H1 (cell line): ENCODE data around the gene PPP1R9A. TPM values are rescaled to one million over a fixed set of nuclear protein-coding genes. Genes with fewer than 3 reads are reported as not detected.

Experiments used
- E2F6 ChIP-seq: IDR thresholded peaks from 2 replicates; pipeline ENCODE4 v1.6.1; 2012; ENCODE audit warnings: inconsistent platforms
- GABPA ChIP-seq: IDR thresholded peaks from 2 replicates; pipeline ENCODE4 v1.6.1; 2011; ENCODE audit warnings: mild to moderate bottlenecking, low read length, moderate library complexity, borderline replicate concordance; ENCODE audit not compliant: insufficient read depth
- POLR2AphosphoS5 ChIP-seq: IDR thresholded peaks from 2 replicates; pipeline ENCODE4 v1.6.1; 2011; ENCODE audit warnings: low read depth, low read length
- SIRT6 ChIP-seq: IDR thresholded peaks from one replicate; pipeline ENCODE4 v1.7.1; 2012; ENCODE audit warnings: low read length, inconsistent platforms
- SP4 ChIP-seq: IDR thresholded peaks from 2 replicates; pipeline ENCODE4 v1.6.1; 2012; ENCODE audit warnings: low read length, inconsistent platforms
- USF2 ChIP-seq: IDR thresholded peaks from 2 replicates; pipeline ENCODE4 v1.6.1; 2011; ENCODE audit warnings: low read length, improper control_type of control experiment
- polyA plus RNA-seq, 7 experiments: library from polyadenylated mRNA; depleted of rRNA in 3 of 7; stranded (reverse) in 5 of 7; unstranded in 2 of 7; fragments of >200 nt in 5 of 7; fragments of 200-250 nt in 2 of 7; gene quantifications; 1 replicate in 5 of 7; 2 replicates in 1 of 7; 4 replicates in 1 of 7; pipeline versions ENCODE4 v1.2.1 to v1.2.3, GENCODE V29; 2011 to 2013; ENCODE audit warnings: missing spikeins in 2 of 7, mixed read lengths in 2 of 7
- total RNA-seq: library from RNA; stranded (reverse); fragmentation: NEBNext Ultra II Directional; extraction: Animal tissue kit (Norgen Biotek cat#: 25700); gene quantifications from 2 replicates; pipeline ENCODE4 v1.2.1, GENCODE V29; 2021
- TF ChIP-seq, protein P1 (sequence below): IDR thresholded peaks from 2 replicates; pipeline ENCODE4 v1.6.1; 2012; ENCODE audit warnings: low read length, inconsistent platforms

Gene PPP1R9A
- total and polyA plus RNA-seq, 2 of the 8 experiments (the other 6 are each of a cell fraction or from before 2014, with no cell fraction given): 3.0 to 20.3 TPM

DNA sequence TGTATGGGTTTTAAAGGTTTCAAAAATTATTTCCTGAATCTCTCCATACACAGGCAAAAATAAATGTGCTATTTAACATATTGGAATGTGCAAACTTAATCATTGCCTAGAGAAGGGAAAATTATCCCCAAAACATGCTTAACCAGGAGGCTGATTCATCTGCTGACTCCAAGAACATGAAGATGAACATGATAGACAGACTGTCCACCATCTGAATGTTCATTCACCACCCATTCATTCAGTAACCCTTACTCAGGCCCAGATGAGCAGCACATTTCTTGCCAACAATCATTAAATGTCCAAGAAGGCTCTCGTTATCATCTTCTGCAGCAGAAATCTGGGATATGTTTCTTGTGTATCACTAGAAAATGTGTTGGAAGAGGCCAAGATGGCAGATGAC, 110.6 kb downstream of the PPP1R9A start (continued):
- TF ChIP-seq E2F6 (no peak), GABPA (no peak), USF2 (no peak), SIRT6 (no peak), POLR2AphosphoS5 (no peak), SP4 (no peak)
- TF ChIP-seq, protein P1, sequence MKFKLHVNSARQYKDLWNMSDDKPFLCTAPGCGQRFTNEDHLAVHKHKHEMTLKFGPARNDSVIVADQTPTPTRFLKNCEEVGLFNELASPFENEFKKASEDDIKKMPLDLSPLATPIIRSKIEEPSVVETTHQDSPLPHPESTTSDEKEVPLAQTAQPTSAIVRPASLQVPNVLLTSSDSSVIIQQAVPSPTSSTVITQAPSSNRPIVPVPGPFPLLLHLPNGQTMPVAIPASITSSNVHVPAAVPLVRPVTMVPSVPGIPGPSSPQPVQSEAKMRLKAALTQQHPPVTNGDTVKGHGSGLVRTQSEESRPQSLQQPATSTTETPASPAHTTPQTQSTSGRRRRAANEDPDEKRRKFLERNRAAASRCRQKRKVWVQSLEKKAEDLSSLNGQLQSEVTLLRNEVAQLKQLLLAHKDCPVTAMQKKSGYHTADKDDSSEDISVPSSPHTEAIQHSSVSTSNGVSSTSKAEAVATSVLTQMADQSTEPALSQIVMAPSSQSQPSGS: no peak
